Neutrophil (primary cell): ENCODE data around the gene HSPG2.

ENCODE experiments used
- H3K27ac ChIP-seq: fragments of 200-600 bp; sonication (generic); 2 replicates; pipeline ENCODE4 v1.5.1; 2016; ENCODE audit warnings: mild to moderate bottlenecking, moderate library complexity
- H3K27me3 ChIP-seq: fragments of 200-600 bp; sonication (generic); 2 replicates; pipeline ENCODE4 v1.6.0; 2016; ENCODE audit warnings: mild to moderate bottlenecking
- H3K36me3 ChIP-seq: fragments of 200-600 bp; sonication (generic); 2 replicates; pipeline ENCODE4 v1.5.1; 2017
- H3K4me1 ChIP-seq, 2 experiments: fragments of 200-600 bp in 1 of 2; sonication (generic) in 1 of 2; 1 replicate in 1 of 2; 2 replicates in 1 of 2; pipeline versions ENCODE4 v1.5.1 to v1.6.1; 2013 to 2016; ENCODE audit warnings: low read depth in 1 of 2, low read length in 1 of 2, mild to moderate bottlenecking in 1 of 2, moderate library complexity in 1 of 2; ENCODE audit not compliant: control insufficient read depth in 1 of 2, insufficient read depth in 1 of 2
- H3K4me3 ChIP-seq, 2 experiments: fragments of 200-600 bp in 1 of 2; sonication (generic) in 1 of 2; 1 replicate in 1 of 2; 2 replicates in 1 of 2; pipeline ENCODE4 v1.5.1; 2013 to 2016; ENCODE audit warnings: low read depth in 1 of 2, low read length in 1 of 2, mild to moderate bottlenecking in 1 of 2, moderate library complexity in 1 of 2
- H3K9me3 ChIP-seq: fragments of 200-600 bp; sonication (generic); 2 replicates; pipeline ENCODE4 v1.5.1; 2016
- TF ChIP-seq, protein P1 (sequence below): fragments of 200-600 bp; sonication (generic); IDR thresholded peaks from 2 replicates; pipeline ENCODE4 v1.5.1; 2016; ENCODE audit warnings: antibody characterized with exemption

Gene HSPG2

DNA sequence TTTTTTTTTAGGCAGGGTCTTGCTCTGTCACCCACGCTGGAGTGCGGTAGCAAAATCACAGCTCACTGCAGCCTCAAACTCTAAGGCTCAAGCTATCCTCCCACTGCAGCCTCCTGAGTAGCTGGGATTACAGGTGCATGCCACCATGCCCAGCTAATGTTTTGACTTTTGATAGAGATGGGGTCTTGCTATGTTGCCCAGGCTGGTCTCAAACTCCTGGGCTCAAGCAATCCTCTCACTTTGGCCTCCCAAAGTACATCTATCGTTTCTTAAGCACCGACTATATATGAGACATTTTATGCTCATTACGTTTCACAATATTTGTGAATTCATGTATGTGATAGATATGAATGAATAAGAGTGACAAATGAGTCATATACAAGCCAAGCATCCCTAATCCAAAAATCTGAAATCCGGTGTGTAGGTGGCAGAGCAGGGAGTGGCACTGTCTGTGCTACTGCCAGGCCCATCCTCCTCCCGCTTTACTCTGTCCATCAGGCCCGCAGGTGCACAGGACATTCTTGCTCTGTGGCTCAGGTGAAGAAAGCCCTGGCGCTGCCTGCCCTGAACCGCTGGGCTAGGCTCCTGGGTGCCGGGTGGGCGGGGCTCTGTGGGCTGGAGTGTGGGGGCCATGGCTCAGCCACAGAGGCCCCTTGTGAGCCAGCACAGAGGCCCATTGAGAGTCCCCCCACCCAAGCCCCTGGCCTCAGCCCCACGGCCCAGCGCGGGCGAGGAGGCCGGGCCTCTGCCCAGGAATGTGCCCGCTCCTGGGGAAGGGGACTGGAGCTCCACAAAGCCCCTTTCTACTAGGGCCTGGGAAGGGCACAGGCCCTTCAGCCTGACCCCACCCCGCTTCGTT, 45.3 kb downstream of the HSPG2 start:
- no peak overlapping the region for H3K27ac ChIP-seq
- H3K9me3 ChIP-seq: no peaks in the 10 kb centered on the region
- no peaks in the 10 kb centered on the region for H3K36me3 ChIP-seq
- TF ChIP-seq, protein P1, sequence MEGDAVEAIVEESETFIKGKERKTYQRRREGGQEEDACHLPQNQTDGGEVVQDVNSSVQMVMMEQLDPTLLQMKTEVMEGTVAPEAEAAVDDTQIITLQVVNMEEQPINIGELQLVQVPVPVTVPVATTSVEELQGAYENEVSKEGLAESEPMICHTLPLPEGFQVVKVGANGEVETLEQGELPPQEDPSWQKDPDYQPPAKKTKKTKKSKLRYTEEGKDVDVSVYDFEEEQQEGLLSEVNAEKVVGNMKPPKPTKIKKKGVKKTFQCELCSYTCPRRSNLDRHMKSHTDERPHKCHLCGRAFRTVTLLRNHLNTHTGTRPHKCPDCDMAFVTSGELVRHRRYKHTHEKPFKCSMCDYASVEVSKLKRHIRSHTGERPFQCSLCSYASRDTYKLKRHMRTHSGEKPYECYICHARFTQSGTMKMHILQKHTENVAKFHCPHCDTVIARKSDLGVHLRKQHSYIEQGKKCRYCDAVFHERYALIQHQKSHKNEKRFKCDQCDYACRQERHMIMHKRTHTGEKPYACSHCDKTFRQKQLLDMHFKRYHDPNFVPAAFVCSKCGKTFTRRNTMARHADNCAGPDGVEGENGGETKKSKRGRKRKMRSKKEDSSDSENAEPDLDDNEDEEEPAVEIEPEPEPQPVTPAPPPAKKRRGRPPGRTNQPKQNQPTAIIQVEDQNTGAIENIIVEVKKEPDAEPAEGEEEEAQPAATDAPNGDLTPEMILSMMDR: no peak
- no peak overlapping the region for H3K4me3 ChIP-seq
- H3K27me3 ChIP-seq: no peaks in the 10 kb centered on the region
- no peaks in the 10 kb centered on the region for H3K4me1 ChIP-seq

DNA sequence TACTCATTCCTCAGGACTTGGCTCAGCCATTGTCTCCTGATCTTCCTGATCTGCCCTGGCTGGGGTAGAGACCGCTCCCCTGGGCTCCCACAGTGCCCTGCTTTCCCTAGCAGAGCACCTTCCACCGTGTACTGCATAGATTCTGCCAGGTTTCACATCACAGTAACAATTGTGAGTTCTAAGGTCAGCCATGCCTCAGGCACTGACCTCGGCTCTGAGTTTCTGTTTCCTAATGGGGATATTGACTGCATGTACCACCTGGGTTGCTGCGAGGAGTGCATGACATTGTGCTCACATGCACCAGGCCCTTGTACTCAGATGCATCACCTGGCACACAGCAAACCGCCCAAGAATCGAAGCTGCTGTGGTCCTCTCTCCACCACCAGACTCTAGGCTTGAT, 46.0 kb downstream of the HSPG2 start:
- TF ChIP-seq, protein P1: no peak
- no peaks in the 10 kb centered on the region for H3K27me3 ChIP-seq
- no peak overlapping the region for H3K4me3 ChIP-seq
- no peaks in the 10 kb centered on the region for H3K9me3 ChIP-seq
- H3K36me3 ChIP-seq: no peaks in the 10 kb centered on the region
- no peaks in the 10 kb centered on the region for H3K4me1 ChIP-seq
- no peak overlapping the region for H3K27ac ChIP-seq

DNA sequence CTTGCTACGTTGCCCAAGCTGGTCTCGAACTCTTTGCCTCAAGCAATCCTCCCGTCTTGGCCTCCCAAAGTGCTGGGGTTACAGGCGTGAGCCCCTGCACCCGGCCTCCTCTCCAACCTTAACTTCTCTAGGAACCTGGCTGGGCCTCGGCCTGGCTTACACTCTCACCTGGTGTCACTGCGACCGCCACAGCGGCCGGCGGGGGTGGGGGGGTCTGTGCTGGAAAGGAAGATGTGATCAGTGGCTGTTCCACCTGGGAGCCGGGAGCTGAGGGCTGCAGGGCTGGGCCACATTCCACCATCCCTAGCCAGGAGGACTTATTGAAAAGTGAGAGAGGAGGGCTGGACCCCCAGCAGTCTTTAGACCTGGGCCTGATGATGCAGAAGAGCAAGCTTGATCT, 48.6 kb downstream of the HSPG2 start:
- no peaks in the 10 kb centered on the region for H3K27me3 ChIP-seq
- H3K27ac ChIP-seq: no peak overlapping the region
- no peak overlapping the region for H3K4me3 ChIP-seq
- no peaks in the 10 kb centered on the region for H3K9me3 ChIP-seq
- TF ChIP-seq, protein P1: no peak
- H3K36me3 ChIP-seq: no peaks in the 10 kb centered on the region
- H3K4me1 ChIP-seq: no peaks in the 10 kb centered on the region

DNA sequence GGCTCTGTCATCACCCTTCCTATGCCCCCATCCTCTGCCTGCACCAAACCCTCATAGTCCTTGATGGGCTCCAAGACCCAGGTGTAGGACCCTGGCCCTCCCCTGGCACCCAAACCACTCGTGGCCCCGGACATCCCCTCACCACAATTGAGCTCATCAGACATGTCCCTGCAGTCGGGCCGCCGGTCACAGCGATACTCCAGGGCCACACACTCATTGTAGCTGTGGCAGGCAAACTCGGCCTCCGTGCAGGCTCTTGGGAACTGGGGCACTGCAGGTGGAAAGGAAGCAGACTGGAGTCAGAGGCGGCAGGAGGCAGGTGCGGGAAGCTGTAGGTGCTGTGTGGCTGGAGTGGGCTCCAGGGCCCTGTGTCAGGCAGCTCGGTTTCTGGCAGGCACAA, 49.3 kb downstream of the HSPG2 start:
- H3K9me3 ChIP-seq: no peaks in the 10 kb centered on the region
- H3K4me3 ChIP-seq: no peak overlapping the region
- H3K27ac ChIP-seq: no peak overlapping the region
- H3K4me1 ChIP-seq: peaks cover 0 to 3% of the 10 kb centered on the region in 2 experiments
- TF ChIP-seq, protein P1: no peak
- no peaks in the 10 kb centered on the region for H3K36me3 ChIP-seq
- no peaks in the 10 kb centered on the region for H3K27me3 ChIP-seq

- no peaks in the 10 kb centered on the region for H3K36me3 ChIP-seq
- no peak overlapping the region for H3K27ac ChIP-seq
- peaks cover 0 to 6% of the 10 kb centered on the region in 2 experiments for H3K4me1 ChIP-seq
- H3K27me3 ChIP-seq: no peaks in the 10 kb centered on the region
- no peak overlapping the region for H3K4me3 ChIP-seq
- TF ChIP-seq, protein P1: no peak
- no peaks in the 10 kb centered on the region for H3K9me3 ChIP-seq
Observed at GRCh38 chr1:21887216-21887736, 49.8 kb downstream of the HSPG2 start.
